ENCODE measurements around the gene NOS2. TPM values are rescaled to one million over a fixed set of nuclear protein-coding genes. Genes with fewer than 3 reads are reported as not detected.
"Not testable (repeated sequence)": the region's sequence is repeated elsewhere in the genome, so short reads cannot be mapped to it uniquely, and the experiment has no call there.

NOS2 gene
- total RNA-seq, 4 donors from 2014 or later = 0.18 to 0.97 (median 0.38) TPM; not detected in 1

DNA sequence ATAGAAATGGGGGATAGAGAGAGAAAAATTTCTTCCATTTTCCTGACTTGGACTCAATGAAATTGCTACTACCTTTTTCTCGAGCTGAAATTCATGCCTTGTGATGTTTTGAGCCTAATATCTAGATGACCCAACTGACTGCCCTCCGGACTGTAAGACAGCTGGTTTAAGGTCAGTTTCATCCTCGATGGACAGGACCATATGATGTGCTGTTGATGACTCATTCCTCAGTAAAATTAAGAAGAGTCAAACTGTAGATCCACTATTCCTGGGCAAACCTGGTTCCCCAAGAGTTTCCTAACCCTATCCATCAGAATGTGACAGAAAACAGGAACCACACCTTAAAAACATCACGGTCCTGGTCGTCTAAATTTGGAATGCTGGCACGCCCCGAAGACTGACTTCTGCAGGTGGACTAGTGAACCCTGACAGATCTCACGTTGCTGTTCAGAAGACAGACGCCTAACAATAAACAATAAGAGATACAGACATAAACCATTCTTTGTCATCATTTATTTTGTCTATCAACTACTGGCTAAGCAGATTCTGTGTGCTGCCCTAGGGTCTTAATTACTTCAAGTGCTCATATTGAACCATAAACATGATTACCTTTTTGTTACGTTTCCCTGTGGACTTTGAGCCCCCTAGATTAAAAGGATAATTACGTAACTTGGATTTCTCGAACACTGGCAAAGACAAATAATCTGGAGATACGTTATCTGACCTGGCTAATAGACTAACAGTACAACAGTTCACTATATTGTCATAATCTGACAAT lies 45.1 kb upstream of the NOS2 start:
- H3K4me3 ChIP-seq = no peak overlapping the region
- no peaks in the 10 kb centered on the region for H3K27me3 ChIP-seq
- H3K27ac ChIP-seq = no peak overlapping the region
- H3K9me3 ChIP-seq = no peaks in the 10 kb centered on the region
- TF ChIP-seq EP300 (IDR thresholded peaks at IDR 0.05) (no peak), POLR2AphosphoS5 (IDR thresholded peaks at IDR 0.05) (no peak), CTCF (IDR thresholded peaks at IDR 0.05) (no peak), POLR2A (IDR thresholded peaks at IDR 0.05) (no peak)
- no peaks in the 10 kb centered on the region for H3K36me3 ChIP-seq
- H3K4me1 ChIP-seq = no peaks in the 10 kb centered on the region
- no peak for DNase-seq (ENCODE audit: low spot score in 2 of 2)
- 52% methylated on average over 13 of the region's 13 CpGs for WGBS

GRCh38 chr17:27840688-27841087 lies 40.4 kb upstream of the NOS2 start:
- no peak for DNase-seq (ENCODE audit: low spot score in 2 of 2)
- no peak overlapping the region for H3K27ac ChIP-seq
- WGBS = 81% methylated on average over 1 of the region's 1 CpG
- H3K36me3 ChIP-seq = no peaks in the 10 kb centered on the region
- no peaks in the 10 kb centered on the region for H3K27me3 ChIP-seq
- no peak for TF ChIP-seq EP300 (IDR thresholded peaks at IDR 0.05)
- no peak for TF ChIP-seq POLR2AphosphoS5 (IDR thresholded peaks at IDR 0.05)
- TF ChIP-seq CTCF (IDR thresholded peaks at IDR 0.05) = no peak
- no peak for TF ChIP-seq POLR2A (IDR thresholded peaks at IDR 0.05)
- H3K4me1 ChIP-seq = no peaks in the 10 kb centered on the region
- H3K4me3 ChIP-seq = no peak overlapping the region
- no peaks in the 10 kb centered on the region for H3K9me3 ChIP-seq

GRCh38 chr17:27840406-27840678 lies 40.0 kb upstream of the NOS2 start:
- not testable (repeated sequence) for H3K9me3 ChIP-seq; H3K27me3 ChIP-seq; DNase-seq (ENCODE audit: low spot score in 2 of 2); H3K36me3 ChIP-seq; H3K27ac ChIP-seq; H3K4me3 ChIP-seq; H3K4me1 ChIP-seq
- no CpG with 5 or more reads among the region's 1 CpG for WGBS

GRCh38 chr17:27839571-27840405 lies 39.5 kb upstream of the NOS2 start:
- WGBS = 47% methylated on average over 1 of the region's 4 CpGs
- not testable (repeated sequence) for H3K36me3 ChIP-seq; H3K9me3 ChIP-seq; DNase-seq (ENCODE audit: low spot score in 2 of 2); H3K4me1 ChIP-seq; H3K4me3 ChIP-seq; H3K27ac ChIP-seq; H3K27me3 ChIP-seq

DNA sequence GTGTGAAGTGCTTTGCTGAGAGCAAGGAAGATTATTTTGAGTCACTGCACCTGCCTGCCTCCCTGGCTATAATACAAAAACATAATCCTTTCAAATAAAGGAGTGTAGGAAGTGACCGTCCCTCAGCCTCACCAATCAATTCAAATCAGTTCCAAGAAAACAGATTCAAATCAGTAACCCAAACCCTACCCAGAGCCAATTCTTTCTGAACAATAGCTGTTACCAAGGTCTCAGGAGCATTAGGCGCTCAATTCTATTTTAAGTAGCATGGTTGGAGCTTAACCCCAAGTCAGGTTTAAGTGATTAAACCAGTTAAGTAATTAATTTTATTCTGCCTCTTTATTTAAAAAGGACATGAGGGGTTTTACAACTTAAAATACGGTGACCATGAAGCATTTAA lies 38.3 kb upstream of the NOS2 start:
- DNase-seq (ENCODE audit: low spot score in 2 of 2); H3K27ac ChIP-seq; H3K36me3 ChIP-seq; H3K9me3 ChIP-seq; H3K27me3 ChIP-seq; H3K4me1 ChIP-seq; H3K4me3 ChIP-seq: not testable (repeated sequence)
- 100% methylated on average over 1 of the region's 3 CpGs for WGBS

GRCh38 chr17:27837769-27838168 lies 37.4 kb upstream of the NOS2 start:
- H3K9me3 ChIP-seq; H3K27me3 ChIP-seq; H3K36me3 ChIP-seq; H3K27ac ChIP-seq; H3K4me1 ChIP-seq; H3K4me3 ChIP-seq; DNase-seq (ENCODE audit: low spot score in 2 of 2): not testable (repeated sequence)
- WGBS = 100% methylated on average over 1 of the region's 1 CpG

GRCh38 chr17:27836651-27837050 lies 36.3 kb upstream of the NOS2 start:
- H3K27me3 ChIP-seq = no peaks in the 10 kb centered on the region
- no peaks in the 10 kb centered on the region for H3K4me1 ChIP-seq
- no peak for DNase-seq (ENCODE audit: low spot score in 2 of 2)
- H3K27ac ChIP-seq = no peak overlapping the region
- no peak overlapping the region for H3K4me3 ChIP-seq
- H3K36me3 ChIP-seq = no peaks in the 10 kb centered on the region
- no peak for TF ChIP-seq EP300 (IDR thresholded peaks at IDR 0.05)
- TF ChIP-seq POLR2AphosphoS5 (IDR thresholded peaks at IDR 0.05) = no peak
- TF ChIP-seq CTCF (IDR thresholded peaks at IDR 0.05) = no peak
- TF ChIP-seq POLR2A (IDR thresholded peaks at IDR 0.05) = no peak
- H3K9me3 ChIP-seq = no peaks in the 10 kb centered on the region
